Peyer's patch (tissue), 4 donors: ENCODE measurements around the gene BTF3. TPM values are rescaled to one million over a fixed set of nuclear protein-coding genes. Genes with fewer than 3 reads are reported as not detected.

Experiments
- DNase-seq, 3 donors: peaks; one replicate each; pipeline ENCODE4 v3.0.0-alpha.2; 2017 to 2019
- H3K27ac ChIP-seq, 4 donors: fragments of 200-600 bp; sonication (generic); one replicate each; pipeline ENCODE4 v1.5.1; 2016 to 2019
- H3K27me3 ChIP-seq, 2 donors: fragments of 200-600 bp; sonication (generic); one replicate each; pipeline ENCODE4 v1.5.1; 2019
- H3K36me3 ChIP-seq, 3 donors: fragments of 200-600 bp; sonication (generic); one replicate each; pipeline ENCODE4 v1.5.1; 2016 to 2019
- H3K4me1 ChIP-seq, 4 donors: fragments of 200-600 bp; sonication (generic); one replicate each; pipeline ENCODE4 v1.5.1; 2016 to 2019
- H3K4me3 ChIP-seq, 4 donors: fragments of 200-600 bp; sonication (generic); 1 replicate in 3 of 4; 2 replicates in 1 of 4; pipeline ENCODE4 v1.5.1; 2016 to 2019; ENCODE audit warnings: mild to moderate bottlenecking in 1 of 4
- H3K9me3 ChIP-seq, 4 donors: fragments of 200-600 bp; sonication (generic); one replicate each; pipeline ENCODE4 v1.5.1; 2016 to 2019; ENCODE audit warnings: mild to moderate bottlenecking in 1 of 4
- POLR2A ChIP-seq, 2 donors: fragments of 450-650 bp; IDR thresholded peaks; one replicate each; pipeline ENCODE4 v1.5.1; 2017; ENCODE audit warnings: antibody characterized with exemption in 2 of 2, mild to moderate bottlenecking in 2 of 2, moderate library complexity in 2 of 2
- total RNA-seq, 4 donors: library from RNA; depleted of rRNA; stranded (reverse); fragments of >200 nt; gene quantifications; one replicate each; pipeline ENCODE4 v1.1.0, GENCODE V29; 2016
- TF ChIP-seq, protein P1 (sequence below), 6 experiments: fragments of 450-650 bp in 4 of 6; fragments of 200-600 bp in 2 of 6; sonication (generic) in 1 of 6; IDR thresholded peaks; one replicate each; pipeline ENCODE4 v1.5.1; 2017 to 2019; ENCODE audit warnings: antibody characterized with exemption in 6 of 6, mild to moderate bottlenecking in 3 of 6, moderate library complexity in 1 of 6

The BTF3 gene
- total RNA-seq, 4 donors from 2014 or later: 274 to 353 (median 301) TPM

DNA sequence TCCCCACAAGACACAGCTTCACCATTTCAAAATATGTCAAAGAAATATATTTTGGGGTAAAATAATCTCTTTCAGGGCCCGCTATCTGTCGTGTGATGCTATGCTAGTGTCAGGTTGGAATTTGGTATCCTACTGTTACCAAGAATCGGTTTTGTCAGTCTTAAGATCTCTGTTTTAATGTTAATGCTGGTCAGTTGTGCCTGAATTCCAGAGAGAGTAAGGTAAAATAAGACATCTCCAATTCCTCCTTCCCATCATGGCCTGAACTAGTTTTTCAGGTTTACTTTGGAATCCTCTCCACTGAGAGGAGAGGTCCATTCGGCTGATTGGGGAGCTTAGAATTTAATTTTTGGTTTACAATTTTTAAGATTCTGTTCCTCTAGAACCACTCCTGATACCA, 10.4 kb upstream of the BTF3 start:
- H3K27ac ChIP-seq: no peak overlapping the region
- no peak for TF ChIP-seq POLR2A (IDR thresholded peaks at IDR 0.05)
- TF ChIP-seq, protein P1, sequence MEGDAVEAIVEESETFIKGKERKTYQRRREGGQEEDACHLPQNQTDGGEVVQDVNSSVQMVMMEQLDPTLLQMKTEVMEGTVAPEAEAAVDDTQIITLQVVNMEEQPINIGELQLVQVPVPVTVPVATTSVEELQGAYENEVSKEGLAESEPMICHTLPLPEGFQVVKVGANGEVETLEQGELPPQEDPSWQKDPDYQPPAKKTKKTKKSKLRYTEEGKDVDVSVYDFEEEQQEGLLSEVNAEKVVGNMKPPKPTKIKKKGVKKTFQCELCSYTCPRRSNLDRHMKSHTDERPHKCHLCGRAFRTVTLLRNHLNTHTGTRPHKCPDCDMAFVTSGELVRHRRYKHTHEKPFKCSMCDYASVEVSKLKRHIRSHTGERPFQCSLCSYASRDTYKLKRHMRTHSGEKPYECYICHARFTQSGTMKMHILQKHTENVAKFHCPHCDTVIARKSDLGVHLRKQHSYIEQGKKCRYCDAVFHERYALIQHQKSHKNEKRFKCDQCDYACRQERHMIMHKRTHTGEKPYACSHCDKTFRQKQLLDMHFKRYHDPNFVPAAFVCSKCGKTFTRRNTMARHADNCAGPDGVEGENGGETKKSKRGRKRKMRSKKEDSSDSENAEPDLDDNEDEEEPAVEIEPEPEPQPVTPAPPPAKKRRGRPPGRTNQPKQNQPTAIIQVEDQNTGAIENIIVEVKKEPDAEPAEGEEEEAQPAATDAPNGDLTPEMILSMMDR (IDR thresholded peaks at IDR 0.05): no peak
- no peak for DNase-seq
- H3K4me1 ChIP-seq: no peaks in the 10 kb centered on the region
- H3K27me3 ChIP-seq: no peaks in the 10 kb centered on the region
- H3K4me3 ChIP-seq: no peak overlapping the region
- H3K36me3 ChIP-seq: no peaks in the 10 kb centered on the region
- no peaks in the 10 kb centered on the region for H3K9me3 ChIP-seq

DNA sequence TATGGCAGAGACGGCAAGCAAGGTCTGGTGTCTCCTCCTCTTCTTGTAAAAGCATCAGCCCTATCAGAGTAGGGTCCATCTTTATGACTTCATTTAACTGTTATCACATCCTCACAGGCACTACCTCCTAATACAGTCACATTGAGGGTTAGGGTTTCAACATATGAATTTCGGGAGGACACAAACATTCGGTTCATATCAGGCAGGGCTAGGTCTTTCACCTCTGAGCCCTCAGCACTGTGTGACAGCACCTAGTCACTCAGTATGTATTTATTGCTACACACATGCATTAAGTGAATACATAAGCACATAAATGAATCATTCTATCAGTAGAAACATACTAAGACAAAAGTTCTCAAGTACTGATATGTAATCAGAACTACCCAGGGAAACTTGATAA, 9.4 kb upstream of the BTF3 start:
- no peaks in the 10 kb centered on the region for H3K4me1 ChIP-seq
- no peak overlapping the region for H3K27ac ChIP-seq
- no peak overlapping the region for H3K4me3 ChIP-seq
- no peaks in the 10 kb centered on the region for H3K27me3 ChIP-seq
- DNase-seq: no peak
- H3K36me3 ChIP-seq: no peaks in the 10 kb centered on the region
- TF ChIP-seq POLR2A (IDR thresholded peaks at IDR 0.05): no peak
- TF ChIP-seq, protein P1 (IDR thresholded peaks at IDR 0.05): no peak
- H3K9me3 ChIP-seq: no peaks in the 10 kb centered on the region

- Histone ChIP-seq H3K27me3 (no peaks in the 10 kb centered on the region), H3K36me3 (no peaks in the 10 kb centered on the region), H3K4me1 (no peaks in the 10 kb centered on the region), H3K27ac (no peak overlapping the region), H3K9me3 (no peaks in the 10 kb centered on the region), H3K4me3 (no peak overlapping the region)
- no peak for TF ChIP-seq POLR2A (IDR thresholded peaks at IDR 0.05)
- TF ChIP-seq, protein P1 (IDR thresholded peaks at IDR 0.05): no peak
- no peak for DNase-seq
Observed at GRCh38 chr5:73490088-73490487, 8.2 kb upstream of the BTF3 start.

DNA sequence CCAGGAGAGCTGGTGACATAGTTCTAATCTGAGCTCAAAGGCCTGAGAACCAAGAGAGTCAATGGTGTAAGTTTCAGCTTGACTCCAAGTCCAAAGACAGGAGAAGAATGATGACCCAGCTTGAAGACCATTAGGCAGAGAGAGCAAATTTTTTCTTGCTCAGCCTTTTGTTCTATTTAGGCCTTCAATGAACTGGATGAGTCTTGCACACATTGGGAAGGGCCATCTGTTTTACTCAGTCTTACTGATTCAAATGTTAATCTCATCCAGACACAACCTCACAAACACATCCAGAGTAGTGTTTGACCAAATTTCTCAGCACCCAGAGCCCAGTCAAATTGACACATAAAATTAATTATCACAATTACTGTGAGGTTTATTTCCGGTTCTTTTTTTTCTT, 7.1 kb upstream of the BTF3 start:
- no peaks in the 10 kb centered on the region for H3K36me3 ChIP-seq
- peaks cover 0 to 2% (median under 1%) of the 10 kb centered on the region in 4 donors for H3K4me1 ChIP-seq
- TF ChIP-seq POLR2A (IDR thresholded peaks at IDR 0.05): no peak
- TF ChIP-seq, protein P1 (IDR thresholded peaks at IDR 0.05): no peak
- DNase-seq: no peak
- no peak overlapping the region for H3K27ac ChIP-seq
- no peaks in the 10 kb centered on the region for H3K27me3 ChIP-seq
- H3K4me3 ChIP-seq: no peak overlapping the region
- no peaks in the 10 kb centered on the region for H3K9me3 ChIP-seq

DNA sequence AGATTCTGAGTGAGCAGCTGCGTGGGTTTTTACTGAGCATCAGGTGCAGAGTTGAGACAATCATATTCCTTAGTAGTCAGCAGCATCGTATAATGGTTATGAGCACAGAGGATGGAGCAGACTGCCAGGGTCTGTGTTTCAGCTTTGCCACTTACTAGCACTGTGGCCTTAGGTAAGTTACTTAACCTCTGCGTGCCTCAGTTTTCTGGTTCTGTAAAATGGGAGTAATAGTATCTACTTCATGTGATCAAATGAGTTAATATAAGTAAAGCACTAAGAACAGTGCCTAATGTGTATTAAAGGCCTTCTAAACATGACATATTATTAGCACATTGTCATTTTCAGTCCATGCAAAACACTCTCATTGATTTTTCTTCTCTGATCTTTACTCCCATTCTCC, 4.8 kb upstream of the BTF3 start:
- H3K27ac ChIP-seq: no peak overlapping the region
- DNase-seq: no peak
- H3K27me3 ChIP-seq: no peaks in the 10 kb centered on the region
- no peak for TF ChIP-seq POLR2A (IDR thresholded peaks at IDR 0.05)
- TF ChIP-seq, protein P1 (IDR thresholded peaks at IDR 0.05): no peak
- H3K4me3 ChIP-seq: no peak overlapping the region
- H3K36me3 ChIP-seq: no peaks in the 10 kb centered on the region
- peaks cover 0 to 20% (median 2%) of the 10 kb centered on the region in 4 donors for H3K4me1 ChIP-seq
- no peaks in the 10 kb centered on the region for H3K9me3 ChIP-seq

GRCh38 chr5:73494721-73495120, 3.5 kb upstream of the BTF3 start:
- H3K4me1 ChIP-seq: peaks cover 0 to 26% (median 5%) of the 10 kb centered on the region in 4 donors

More at GRCh38 chr5:73494721-73495120, 3.5 kb upstream of the BTF3 start:
- no peaks in the 10 kb centered on the region for H3K36me3 ChIP-seq
- no peak overlapping the region for H3K27ac ChIP-seq
- no peaks in the 10 kb centered on the region for H3K27me3 ChIP-seq
- TF ChIP-seq, protein P1 (IDR thresholded peaks at IDR 0.05): no peak
- no peak for TF ChIP-seq POLR2A (IDR thresholded peaks at IDR 0.05)
- H3K9me3 ChIP-seq: no peaks in the 10 kb centered on the region
- DNase-seq: no peak
- H3K4me3 ChIP-seq: no peak overlapping the region
